Heart left ventricle (tissue), 13 donors: ENCODE measurements around the gene AMIGO2.

ENCODE experiments used
- POLR2A ChIP-seq, 2 donors: fragments of 450-650 bp; IDR thresholded peaks; one replicate each; pipeline ENCODE4 v1.6.1; 2017; ENCODE audit warnings: antibody characterized with exemption in 2 of 2, mild to moderate bottlenecking in 2 of 2, moderate library complexity in 2 of 2
- TF ChIP-seq, protein P1 (sequence below), 12 donors: fragments of 200-600 bp; sonication (generic) in 4 of 12; IDR thresholded peaks; one replicate each; pipeline versions ENCODE4 v1.5.0 to v1.8.0; 2018 to 2022; ENCODE audit warnings: antibody characterized with exemption in 12 of 12, mild to moderate bottlenecking in 5 of 12
- donor health status: ischemic (EF 13 %, LVEDD 7.1; RV severe dilation, severe dysfunction).
- donor health status: DM: no; HTN: yes; CAD: no.
- donor health status: DM: no; HTN: no; CAD: no.
- donor health status: ischemic (EF 25% LVEDD 6.9; RV normal size, moderate dysfunction).
- donor health status: ischemic (EF 25% LVEDD 5.7; RV mildly dilated, moderate dysfunction).
- donor health status: ischemic (EF 35%, LVEDD 5.7; RV mildly dilated, moderate dysfunction).
- donor health status: nonischemic (EF 11% LVEDD 7.7; RV severe dilation, severe dysfunction).
- donor health status: DM: yes; HTN: yes; CAD: no.
- donor health status: PGD.
- donor health status: ischemic (EF 29% LVEDD 5.4; RV normal size, mild dysfunction).
- donor health status: nonischemic (EF 23%, LVEDD 6.1; RV moderate dilation, normal function).

DNA sequence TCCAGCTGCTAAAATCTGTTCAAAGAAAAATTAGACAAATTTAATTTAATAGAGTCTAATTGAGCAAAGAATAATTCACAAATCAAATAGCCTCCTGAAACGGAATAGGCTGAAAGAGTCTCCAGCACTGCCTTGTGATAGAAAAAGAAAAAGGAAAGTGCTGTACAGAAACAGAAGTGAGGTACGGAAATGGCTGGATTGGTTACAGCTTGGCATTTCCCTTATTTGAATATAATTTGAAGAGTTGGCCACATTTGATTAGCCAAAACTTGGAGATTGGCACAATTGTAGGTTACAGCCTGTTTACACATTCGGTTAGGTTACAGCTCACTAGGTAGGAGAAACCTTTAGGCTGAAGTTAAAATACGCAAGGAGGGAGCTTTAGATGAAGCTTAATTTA lies 25.1 kb downstream of the AMIGO2 start:
- TF ChIP-seq POLR2A (IDR thresholded peaks at IDR 0.05): no peak
- TF ChIP-seq, protein P1, sequence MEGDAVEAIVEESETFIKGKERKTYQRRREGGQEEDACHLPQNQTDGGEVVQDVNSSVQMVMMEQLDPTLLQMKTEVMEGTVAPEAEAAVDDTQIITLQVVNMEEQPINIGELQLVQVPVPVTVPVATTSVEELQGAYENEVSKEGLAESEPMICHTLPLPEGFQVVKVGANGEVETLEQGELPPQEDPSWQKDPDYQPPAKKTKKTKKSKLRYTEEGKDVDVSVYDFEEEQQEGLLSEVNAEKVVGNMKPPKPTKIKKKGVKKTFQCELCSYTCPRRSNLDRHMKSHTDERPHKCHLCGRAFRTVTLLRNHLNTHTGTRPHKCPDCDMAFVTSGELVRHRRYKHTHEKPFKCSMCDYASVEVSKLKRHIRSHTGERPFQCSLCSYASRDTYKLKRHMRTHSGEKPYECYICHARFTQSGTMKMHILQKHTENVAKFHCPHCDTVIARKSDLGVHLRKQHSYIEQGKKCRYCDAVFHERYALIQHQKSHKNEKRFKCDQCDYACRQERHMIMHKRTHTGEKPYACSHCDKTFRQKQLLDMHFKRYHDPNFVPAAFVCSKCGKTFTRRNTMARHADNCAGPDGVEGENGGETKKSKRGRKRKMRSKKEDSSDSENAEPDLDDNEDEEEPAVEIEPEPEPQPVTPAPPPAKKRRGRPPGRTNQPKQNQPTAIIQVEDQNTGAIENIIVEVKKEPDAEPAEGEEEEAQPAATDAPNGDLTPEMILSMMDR (IDR thresholded peaks at IDR 0.05): no peak
